Measurements from ENCODE around the gene MIB1.

DNA sequence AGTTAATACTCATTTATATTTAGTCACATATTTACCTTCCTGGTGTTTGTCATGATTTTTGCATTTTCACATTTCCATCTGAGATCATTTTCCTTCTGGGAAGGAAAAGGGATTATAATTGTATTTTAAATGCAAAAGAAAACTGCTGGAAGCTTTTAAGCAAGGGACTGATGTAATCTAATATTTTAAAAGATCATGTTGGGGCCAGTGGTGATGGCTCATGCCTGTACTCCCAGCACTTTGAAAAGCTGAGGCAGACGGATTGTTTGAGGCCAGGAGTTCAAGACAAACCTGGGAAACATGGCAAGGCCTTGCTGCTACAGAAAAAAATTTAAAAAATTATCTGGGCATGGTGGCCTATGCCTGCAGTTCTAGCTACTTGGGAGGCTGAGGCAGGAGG is 149.0 kb downstream of the MIB1 start:
- TF ChIP-seq, protein P1, sequence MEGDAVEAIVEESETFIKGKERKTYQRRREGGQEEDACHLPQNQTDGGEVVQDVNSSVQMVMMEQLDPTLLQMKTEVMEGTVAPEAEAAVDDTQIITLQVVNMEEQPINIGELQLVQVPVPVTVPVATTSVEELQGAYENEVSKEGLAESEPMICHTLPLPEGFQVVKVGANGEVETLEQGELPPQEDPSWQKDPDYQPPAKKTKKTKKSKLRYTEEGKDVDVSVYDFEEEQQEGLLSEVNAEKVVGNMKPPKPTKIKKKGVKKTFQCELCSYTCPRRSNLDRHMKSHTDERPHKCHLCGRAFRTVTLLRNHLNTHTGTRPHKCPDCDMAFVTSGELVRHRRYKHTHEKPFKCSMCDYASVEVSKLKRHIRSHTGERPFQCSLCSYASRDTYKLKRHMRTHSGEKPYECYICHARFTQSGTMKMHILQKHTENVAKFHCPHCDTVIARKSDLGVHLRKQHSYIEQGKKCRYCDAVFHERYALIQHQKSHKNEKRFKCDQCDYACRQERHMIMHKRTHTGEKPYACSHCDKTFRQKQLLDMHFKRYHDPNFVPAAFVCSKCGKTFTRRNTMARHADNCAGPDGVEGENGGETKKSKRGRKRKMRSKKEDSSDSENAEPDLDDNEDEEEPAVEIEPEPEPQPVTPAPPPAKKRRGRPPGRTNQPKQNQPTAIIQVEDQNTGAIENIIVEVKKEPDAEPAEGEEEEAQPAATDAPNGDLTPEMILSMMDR (IDR thresholded peaks at IDR 0.05; ENCODE audit: low read depth, low read length, poor library complexity, severe bottlenecking): no peak
- no peak for TF ChIP-seq EZH2phosphoT487 (IDR thresholded peaks at IDR 0.05; ENCODE audit: borderline replicate concordance, low read length)
